ENCODE measurements around the gene HRH3.

DNA sequence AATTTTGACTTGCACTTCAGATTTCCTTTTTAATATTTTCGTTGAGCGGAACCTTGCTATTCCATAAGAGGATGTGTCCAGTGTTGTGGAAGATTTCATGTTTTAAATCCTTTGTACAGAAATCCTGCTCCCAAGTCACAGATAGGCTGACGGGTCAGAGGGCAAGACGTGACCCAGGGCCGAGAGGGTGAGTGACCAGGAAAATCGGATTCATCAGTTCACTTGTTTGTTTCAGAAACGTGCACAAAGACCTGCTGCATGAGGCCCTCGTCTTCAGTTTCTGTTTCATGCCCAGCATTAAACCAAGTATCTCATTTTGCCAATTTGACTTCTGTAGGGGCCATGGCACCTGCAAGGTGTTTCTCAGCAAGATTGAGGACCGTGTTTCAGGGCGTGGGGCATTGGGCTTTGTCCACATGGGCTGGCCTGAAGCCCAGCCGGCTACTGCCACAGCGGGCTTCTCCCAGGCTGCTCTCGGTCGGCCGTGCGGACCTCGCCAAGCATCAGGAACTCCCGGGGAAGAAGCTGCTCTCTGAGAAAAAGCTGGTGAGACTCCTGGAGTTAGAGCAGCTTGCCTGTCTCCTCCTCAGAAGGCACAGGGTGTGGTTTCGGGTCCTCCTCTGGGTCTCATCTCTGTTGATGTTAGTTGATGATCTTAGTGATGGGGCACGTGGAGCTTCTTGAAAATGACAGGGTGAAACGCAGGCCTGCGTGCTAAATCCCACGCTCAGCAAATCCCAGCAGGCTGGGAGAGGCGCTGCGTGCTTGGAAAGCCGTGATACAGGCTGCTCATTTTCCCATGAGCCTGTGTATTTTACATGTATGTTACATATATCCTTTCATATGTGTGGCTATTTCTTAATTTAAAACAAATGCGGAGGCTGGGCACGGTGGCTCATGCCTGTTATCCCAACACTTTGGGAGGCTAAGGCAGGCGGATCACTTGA, 26.7 kb downstream of the HRH3 start:
- TF ChIP-seq CTCF (IDR thresholded peaks at IDR 0.05; ENCODE audit: low read depth, low read length, poor library complexity, severe bottlenecking) (no peak), EZH2phosphoT487 (IDR thresholded peaks at IDR 0.05; ENCODE audit: borderline replicate concordance, low read length) (no peak)
